Cardiac muscle cell (in vitro differentiated cells and primary cell): Measurements from ENCODE around the gene VOPP1. TPM values are rescaled to one million over a fixed set of nuclear protein-coding genes. Genes with fewer than 3 reads are reported as not detected.

Experiments
- DNase-seq, 2 donors: peaks; one replicate each; pipeline versions ENCODE4 v3.0.0 to v3.0.0-alpha.2; 2010 to 2017; ENCODE audit warnings: low read depth in 1 of 2, low spot score in 1 of 2
- H3K27ac ChIP-seq: fragments of 200-600 bp; sonication (generic); 2 replicates; pipeline ENCODE4 v1.5.1; 2016
- H3K27me3 ChIP-seq: fragments of 200-600 bp; sonication (generic); 2 replicates; pipeline ENCODE4 v1.6.0; 2016; ENCODE audit warnings: control low read depth
- H3K36me3 ChIP-seq: fragments of 200-600 bp; sonication (generic); 2 replicates; pipeline ENCODE4 v1.5.1; 2016; ENCODE audit warnings: control low read depth
- H3K4me1 ChIP-seq: fragments of 200-600 bp; sonication (generic); 2 replicates; pipeline ENCODE4 v1.8.1; 2017; ENCODE audit warnings: low read depth, mild to moderate bottlenecking, mixed run types
- H3K4me3 ChIP-seq: fragments of 200-600 bp; sonication (generic); 2 replicates; pipeline ENCODE4 v1.5.1; 2016; ENCODE audit warnings: mild to moderate bottlenecking
- H3K9me3 ChIP-seq: fragments of 200-600 bp; sonication (generic); 2 replicates; pipeline ENCODE4 v1.5.1; 2017; ENCODE audit warnings: low read depth, mild to moderate bottlenecking, control low read depth
- CTCF ChIP-seq: IDR thresholded peaks from 2 replicates; pipeline ENCODE4 v1.5.1; 2012; ENCODE audit warnings: low read depth, mild to moderate bottlenecking, low read length
- polyA plus RNA-seq: library from polyadenylated mRNA; unstranded; fragments of >200 nt; fragmentation: Nextera tagmentation; extraction: Ambion mirVana; gene quantifications from 2 replicates; pipeline ENCODE4 v1.2.1, GENCODE V29; 2016
- total RNA-seq: library from RNA; depleted of rRNA; stranded (reverse); fragments of >200 nt; gene quantifications from 2 replicates; pipeline ENCODE4 v1.2.3, GENCODE V29; 2016

VOPP1 gene
- total and polyA plus RNA-seq, 2 experiments from 2014 or later: 9.6 to 19.3 TPM

- H3K27ac ChIP-seq: no peak overlapping the region
- H3K27me3 ChIP-seq: no peaks in the 10 kb centered on the region
- H3K36me3 ChIP-seq: no peaks in the 10 kb centered on the region
- no peaks in the 10 kb centered on the region for H3K9me3 ChIP-seq
- no peaks in the 10 kb centered on the region for H3K4me1 ChIP-seq
- no peak overlapping the region for H3K4me3 ChIP-seq
- DNase-seq: no peak
- no peak for TF ChIP-seq CTCF
Observed at GRCh38 chr7:55491346-55491745, 81.0 kb downstream of the VOPP1 start.

DNA sequence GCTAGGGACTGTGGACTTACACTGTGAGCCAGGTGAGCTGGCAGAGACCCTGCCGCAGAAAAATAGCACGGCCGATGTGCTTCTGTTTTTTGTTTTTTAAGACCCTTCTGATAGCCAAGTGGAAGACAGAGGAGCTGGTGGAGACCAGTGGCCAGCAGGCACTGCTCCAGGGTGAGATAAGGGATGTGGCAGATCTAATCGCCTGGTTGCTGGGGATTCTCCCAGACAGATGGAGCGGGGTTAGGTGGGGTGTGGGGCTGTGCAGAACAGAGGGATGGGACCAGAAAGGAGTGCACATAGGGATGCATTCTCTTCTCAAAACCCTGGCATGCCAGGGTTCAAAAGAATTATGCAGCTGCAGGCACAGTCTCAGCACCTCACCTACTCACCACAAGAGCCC lies 82.2 kb downstream of the VOPP1 start:
- H3K36me3 ChIP-seq: no peaks in the 10 kb centered on the region
- H3K4me1 ChIP-seq: no peaks in the 10 kb centered on the region
- no peaks in the 10 kb centered on the region for H3K27me3 ChIP-seq
- no peak overlapping the region for H3K27ac ChIP-seq
- no peak for DNase-seq
- no peak for TF ChIP-seq CTCF
- no peaks in the 10 kb centered on the region for H3K9me3 ChIP-seq
- no peak overlapping the region for H3K4me3 ChIP-seq

DNA sequence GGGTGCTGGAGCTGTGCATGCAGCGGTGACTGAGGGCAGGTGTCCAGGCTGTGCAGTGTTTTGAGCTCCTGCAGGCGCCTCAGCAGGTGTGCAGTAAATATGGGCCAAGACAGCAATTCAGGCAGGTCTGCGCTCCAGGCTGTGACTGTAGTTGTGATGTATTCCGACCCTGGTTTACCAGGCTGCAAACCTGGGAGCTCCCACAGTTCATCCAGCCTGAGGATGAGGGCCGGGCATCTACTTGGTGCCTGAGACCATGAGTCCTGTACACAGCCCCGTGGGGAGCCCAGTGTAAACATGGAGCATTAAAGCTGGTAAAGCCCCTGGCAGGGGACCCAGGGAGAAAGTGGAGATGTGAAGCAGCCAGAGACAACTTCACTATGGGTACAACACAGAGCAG lies 82.8 kb downstream of the VOPP1 start:
- no peaks in the 10 kb centered on the region for H3K27me3 ChIP-seq
- DNase-seq: no peak
- no peaks in the 10 kb centered on the region for H3K4me1 ChIP-seq
- no peaks in the 10 kb centered on the region for H3K36me3 ChIP-seq
- no peak overlapping the region for H3K4me3 ChIP-seq
- no peaks in the 10 kb centered on the region for H3K9me3 ChIP-seq
- TF ChIP-seq CTCF: no peak
- H3K27ac ChIP-seq: no peak overlapping the region

DNA sequence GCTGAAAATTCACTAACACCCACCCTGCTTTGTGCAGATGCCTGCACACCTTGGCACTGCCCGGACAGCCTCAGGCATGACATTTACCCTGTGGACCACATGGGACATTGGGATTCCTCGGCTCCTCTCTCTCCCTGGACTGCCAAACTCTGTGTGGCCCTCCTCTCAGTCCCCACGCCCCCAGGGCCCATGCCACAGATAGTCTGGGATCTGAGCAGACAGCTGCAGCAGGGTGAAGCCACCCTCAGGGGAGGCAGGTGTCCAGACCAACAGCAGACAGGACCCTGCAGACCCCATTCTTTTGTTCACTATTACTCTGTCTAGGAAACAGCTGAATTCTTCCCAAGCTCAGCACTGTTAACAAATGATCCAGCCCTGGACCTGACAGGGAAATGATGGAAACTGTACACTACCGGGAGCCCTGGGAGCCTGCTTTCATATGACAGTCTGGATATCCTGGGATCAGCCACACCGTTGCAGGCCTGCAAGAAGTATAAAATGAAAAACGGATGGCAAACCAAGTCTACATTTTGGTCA lies 83.4 kb downstream of the VOPP1 start:
- Histone ChIP-seq H3K9me3 (no peaks in the 10 kb centered on the region), H3K4me1 (no peaks in the 10 kb centered on the region), H3K36me3 (no peaks in the 10 kb centered on the region), H3K4me3 (no peak overlapping the region), H3K27ac (no peak overlapping the region), H3K27me3 (no peaks in the 10 kb centered on the region)
- TF ChIP-seq CTCF: no peak
- DNase-seq: no peak

- Histone ChIP-seq H3K4me3 (no peak overlapping the region), H3K36me3 (no peaks in the 10 kb centered on the region), H3K4me1 (no peaks in the 10 kb centered on the region), H3K27me3 (no peaks in the 10 kb centered on the region), H3K9me3 (no peaks in the 10 kb centered on the region), H3K27ac (no peak overlapping the region)
- TF ChIP-seq CTCF: no peak
- DNase-seq: peak in 1 of 2 donors; percentile 8
Observed at GRCh38 chr7:55488216-55488615, 84.1 kb downstream of the VOPP1 start.

- H3K27ac ChIP-seq: no peak overlapping the region
- no peaks in the 10 kb centered on the region for H3K4me1 ChIP-seq
- no peaks in the 10 kb centered on the region for H3K36me3 ChIP-seq
- no peak for TF ChIP-seq CTCF
- DNase-seq: no peak
- no peaks in the 10 kb centered on the region for H3K9me3 ChIP-seq
- no peaks in the 10 kb centered on the region for H3K27me3 ChIP-seq
- no peak overlapping the region for H3K4me3 ChIP-seq
Observed at GRCh38 chr7:55486991-55487390, 85.3 kb downstream of the VOPP1 start.
